Measurements from ENCODE around the gene TBX6.
A peak's percentile ranks its signal among the peaks of the same experiment; 100 is the strongest.

The TBX6 gene

GRCh38 chr16:30063893-30064728 is 27.6 kb downstream of the TBX6 start (continued):
- TF ChIP-seq CSRNP3 (CRISPR knock-in tag; IDR thresholded peaks at IDR 0.05): no peak

GRCh38 chr16:30063278-30063892 is 28.3 kb downstream of the TBX6 start:
- no peak for ATAC-seq
- TF ChIP-seq ISL1 (CRISPR knock-in tag; IDR thresholded peaks at IDR 0.05) (no peak), ZC3H10 (CRISPR knock-in tag; IDR thresholded peaks at IDR 0.05) (no peak)

DNA sequence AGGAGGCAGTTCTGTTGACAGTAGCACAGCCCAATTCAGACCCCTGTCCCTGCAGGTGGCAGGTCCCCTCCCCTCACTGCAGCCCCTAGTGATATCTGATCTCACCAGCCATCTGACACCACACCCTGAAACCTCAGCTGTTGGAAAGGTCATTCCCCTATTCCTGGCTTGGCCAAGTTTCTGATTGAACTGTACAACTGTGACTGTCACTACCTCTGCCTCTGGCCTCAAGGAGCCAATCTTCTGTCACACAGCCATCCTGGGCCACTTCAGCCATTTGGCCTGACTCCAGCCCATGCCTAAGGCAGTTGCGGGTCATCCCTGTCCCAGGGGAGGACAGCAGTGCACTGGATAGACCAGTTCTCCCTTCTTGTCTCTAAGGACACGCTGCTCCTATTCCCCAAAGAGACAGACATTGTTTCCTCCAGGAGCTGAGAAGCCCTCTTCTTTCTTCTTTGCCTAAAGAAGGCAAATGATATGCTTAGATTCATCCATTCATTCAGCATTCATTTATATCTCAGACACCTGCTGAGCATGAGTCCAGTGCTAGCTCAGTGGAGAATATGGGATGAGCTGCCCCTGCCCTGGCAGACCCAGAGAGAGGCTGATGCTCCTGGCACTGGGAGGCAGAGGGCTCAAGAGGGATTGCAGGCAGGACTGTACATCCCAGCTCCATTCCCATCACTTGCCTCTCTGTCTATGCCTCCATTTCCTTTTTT is 30.7 kb downstream of the TBX6 start:
- ATAC-seq: no peak
- TF ChIP-seq ZNF565 (CRISPR knock-in tag; conservative IDR thresholded peaks at IDR 0.05; ENCODE audit: low read depth): no peak

DNA sequence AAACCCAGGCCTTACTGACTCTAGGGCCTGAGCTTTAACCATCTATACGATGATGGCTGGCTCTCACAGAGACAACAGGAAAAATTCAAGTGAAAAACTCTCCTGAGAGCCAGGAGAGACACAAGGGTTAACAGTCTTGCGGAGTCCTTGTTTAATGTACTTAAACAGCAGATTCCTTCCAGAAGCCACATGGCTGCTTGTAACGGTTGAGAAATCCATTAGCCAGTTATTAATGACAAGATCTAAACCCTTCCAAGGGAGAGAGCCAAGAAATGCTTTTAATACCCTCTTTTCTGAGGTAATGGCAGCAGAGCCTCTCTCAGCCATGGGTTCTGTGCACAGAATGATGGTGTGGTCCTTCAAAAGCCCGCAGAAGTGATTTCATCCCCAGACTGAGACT is 31.4 kb downstream of the TBX6 start:
- TF ChIP-seq OSR1 (CRISPR knock-in tag; IDR thresholded peaks at IDR 0.05): no peak
- TF ChIP-seq RARB (CRISPR knock-in tag; IDR thresholded peaks at IDR 0.05): no peak
- TF ChIP-seq ZNF565 (CRISPR knock-in tag; conservative IDR thresholded peaks at IDR 0.05; ENCODE audit: low read depth): no peak
- TF ChIP-seq BACH2 (CRISPR knock-in tag; IDR thresholded peaks at IDR 0.05; ENCODE audit: borderline replicate concordance): no peak
- TF ChIP-seq CREB5 (CRISPR knock-in tag; IDR thresholded peaks at IDR 0.05; ENCODE audit: low read depth): 0 out of 2 replicates have a peak, but pooled peaks have one; percentile 33
- TF ChIP-seq TCF4 (CRISPR knock-in tag; IDR thresholded peaks at IDR 0.05; ENCODE audit: borderline replicate concordance): 0 out of 2 replicates have a peak, but pooled peaks have one; percentile 26
- peak; percentile 97 for TF ChIP-seq ISL1 (CRISPR knock-in tag; IDR thresholded peaks at IDR 0.05)
- no peak for TF ChIP-seq ZFP3 (CRISPR knock-in tag; IDR thresholded peaks at IDR 0.05)
- TF ChIP-seq, protein P1, sequence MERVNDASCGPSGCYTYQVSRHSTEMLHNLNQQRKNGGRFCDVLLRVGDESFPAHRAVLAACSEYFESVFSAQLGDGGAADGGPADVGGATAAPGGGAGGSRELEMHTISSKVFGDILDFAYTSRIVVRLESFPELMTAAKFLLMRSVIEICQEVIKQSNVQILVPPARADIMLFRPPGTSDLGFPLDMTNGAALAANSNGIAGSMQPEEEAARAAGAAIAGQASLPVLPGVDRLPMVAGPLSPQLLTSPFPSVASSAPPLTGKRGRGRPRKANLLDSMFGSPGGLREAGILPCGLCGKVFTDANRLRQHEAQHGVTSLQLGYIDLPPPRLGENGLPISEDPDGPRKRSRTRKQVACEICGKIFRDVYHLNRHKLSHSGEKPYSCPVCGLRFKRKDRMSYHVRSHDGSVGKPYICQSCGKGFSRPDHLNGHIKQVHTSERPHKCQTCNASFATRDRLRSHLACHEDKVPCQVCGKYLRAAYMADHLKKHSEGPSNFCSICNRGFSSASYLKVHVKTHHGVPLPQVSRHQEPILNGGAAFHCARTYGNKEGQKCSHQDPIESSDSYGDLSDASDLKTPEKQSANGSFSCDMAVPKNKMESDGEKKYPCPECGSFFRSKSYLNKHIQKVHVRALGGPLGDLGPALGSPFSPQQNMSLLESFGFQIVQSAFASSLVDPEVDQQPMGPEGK (CRISPR knock-in tag; IDR thresholded peaks at IDR 0.05; ENCODE audit: borderline replicate concordance): no peak
- no peak for TF ChIP-seq CSRNP3 (CRISPR knock-in tag; IDR thresholded peaks at IDR 0.05)
- ATAC-seq: no peak

DNA sequence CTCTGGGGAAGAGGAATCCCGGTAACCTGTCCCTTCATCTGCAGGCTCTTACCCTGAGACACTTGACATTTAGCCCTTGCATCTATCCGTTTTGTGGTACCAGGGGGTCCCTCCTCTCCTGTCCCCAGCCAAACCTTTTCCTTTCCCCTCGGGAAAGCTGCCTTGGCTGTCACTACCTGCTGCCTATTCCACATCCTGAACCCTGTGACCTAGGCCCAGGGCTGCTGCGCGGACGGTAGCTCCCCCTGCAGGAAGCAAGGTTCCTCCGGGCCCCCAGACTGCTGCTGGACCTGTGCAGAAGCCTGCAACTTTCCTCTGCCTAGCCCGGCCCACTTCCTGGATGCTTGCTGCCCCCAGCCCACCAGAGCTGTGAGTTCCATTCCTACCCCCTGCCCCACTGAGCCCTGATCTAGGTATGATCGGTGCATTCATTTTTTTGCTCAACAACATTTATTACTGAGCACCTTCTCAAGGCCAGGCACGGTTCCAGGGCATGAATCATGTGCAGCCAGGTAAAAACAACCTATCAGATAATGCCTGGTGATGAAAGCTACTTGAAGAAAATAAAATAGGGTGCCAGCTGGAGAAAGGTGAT is 36.7 kb downstream of the TBX6 start:
- TF ChIP-seq, protein P2, sequence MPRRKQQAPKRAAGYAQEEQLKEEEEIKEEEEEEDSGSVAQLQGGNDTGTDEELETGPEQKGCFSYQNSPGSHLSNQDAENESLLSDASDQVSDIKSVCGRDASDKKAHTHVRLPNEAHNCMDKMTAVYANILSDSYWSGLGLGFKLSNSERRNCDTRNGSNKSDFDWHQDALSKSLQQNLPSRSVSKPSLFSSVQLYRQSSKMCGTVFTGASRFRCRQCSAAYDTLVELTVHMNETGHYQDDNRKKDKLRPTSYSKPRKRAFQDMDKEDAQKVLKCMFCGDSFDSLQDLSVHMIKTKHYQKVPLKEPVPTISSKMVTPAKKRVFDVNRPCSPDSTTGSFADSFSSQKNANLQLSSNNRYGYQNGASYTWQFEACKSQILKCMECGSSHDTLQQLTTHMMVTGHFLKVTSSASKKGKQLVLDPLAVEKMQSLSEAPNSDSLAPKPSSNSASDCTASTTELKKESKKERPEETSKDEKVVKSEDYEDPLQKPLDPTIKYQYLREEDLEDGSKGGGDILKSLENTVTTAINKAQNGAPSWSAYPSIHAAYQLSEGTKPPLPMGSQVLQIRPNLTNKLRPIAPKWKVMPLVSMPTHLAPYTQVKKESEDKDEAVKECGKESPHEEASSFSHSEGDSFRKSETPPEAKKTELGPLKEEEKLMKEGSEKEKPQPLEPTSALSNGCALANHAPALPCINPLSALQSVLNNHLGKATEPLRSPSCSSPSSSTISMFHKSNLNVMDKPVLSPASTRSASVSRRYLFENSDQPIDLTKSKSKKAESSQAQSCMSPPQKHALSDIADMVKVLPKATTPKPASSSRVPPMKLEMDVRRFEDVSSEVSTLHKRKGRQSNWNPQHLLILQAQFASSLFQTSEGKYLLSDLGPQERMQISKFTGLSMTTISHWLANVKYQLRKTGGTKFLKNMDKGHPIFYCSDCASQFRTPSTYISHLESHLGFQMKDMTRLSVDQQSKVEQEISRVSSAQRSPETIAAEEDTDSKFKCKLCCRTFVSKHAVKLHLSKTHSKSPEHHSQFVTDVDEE (CRISPR knock-in tag; IDR thresholded peaks at IDR 0.05): no peak
- TF ChIP-seq GLIS3 (CRISPR knock-in tag; IDR thresholded peaks at IDR 0.05) (no peak), ZC3H10 (CRISPR knock-in tag; IDR thresholded peaks at IDR 0.05) (no peak), CSRNP3 (CRISPR knock-in tag; IDR thresholded peaks at IDR 0.05) (no peak), BACH2 (CRISPR knock-in tag; IDR thresholded peaks at IDR 0.05; ENCODE audit: borderline replicate concordance) (no peak), ZFP3 (CRISPR knock-in tag; IDR thresholded peaks at IDR 0.05) (no peak), OSR1 (CRISPR knock-in tag; IDR thresholded peaks at IDR 0.05) (no peak), TCF4 (CRISPR knock-in tag; IDR thresholded peaks at IDR 0.05; ENCODE audit: borderline replicate concordance) (no peak)
- TF ChIP-seq, protein P1 (CRISPR knock-in tag; IDR thresholded peaks at IDR 0.05; ENCODE audit: borderline replicate concordance): no peak

More for the DNA sequence above, 36.7 kb downstream of the TBX6 start:
- ATAC-seq: peak; percentile 41
